Erythroblast (primary cell): ENCODE data around the gene C6.

Source experiments
- GATA1 ChIP-seq: IDR thresholded peaks from 2 replicates; pipeline ENCODE4 v1.6.1; 2011; ENCODE audit warnings: low read depth, mild to moderate bottlenecking, control low read depth, low read length, moderate library complexity
- POLR2A ChIP-seq: IDR thresholded peaks from 2 replicates; pipeline ENCODE4 v1.6.1; 2011; ENCODE audit warnings: mild to moderate bottlenecking, low read length

GRCh38 chr5:41154491-41154890, 58.8 kb downstream of the C6 start:
- TF ChIP-seq POLR2A (no peak), GATA1 (no peak)
